ENCODE measurements around the gene C4B.

Gene C4B

GRCh38 chr6:32084780-32085179, 70.2 kb downstream of the C4B start:
- no peak for DNase-seq
